ENCODE results near the gene PDZD8.

- TF ChIP-seq POLR2AphosphoS5 (IDR thresholded peaks at IDR 0.05; ENCODE audit: insufficient read depth in 1 of 2, low read depth in 1 of 2) (no peak), POLR2A (IDR thresholded peaks at IDR 0.05) (no peak)
These were observed 24.3 kb upstream of the PDZD8 start for GRCh38 chr10:117399341-117400196.
